Choroid plexus epithelial cell (primary cell): Measurements from ENCODE around the gene GALNT10.
A peak's percentile ranks its signal among the peaks of the same experiment; 100 is the strongest.

Source experiments
- DNase-seq: peaks from one replicate; pipeline ENCODE4 v3.0.0-alpha.2; 2010; ENCODE audit warnings: low read depth
- H3K4me3 ChIP-seq: 2 replicates; pipeline ENCODE4 v1.5.1; 2011; ENCODE audit warnings: low read depth, mild to moderate bottlenecking, control low read depth, low read length, moderate library complexity
- TF ChIP-seq, protein P1 (sequence below): conservative IDR thresholded peaks from 2 replicates; pipeline ENCODE4 v1.5.1; 2011; ENCODE audit warnings: low read depth, mild to moderate bottlenecking, control low read depth, inconsistent platforms, low read length, moderate library complexity

Gene GALNT10

DNA sequence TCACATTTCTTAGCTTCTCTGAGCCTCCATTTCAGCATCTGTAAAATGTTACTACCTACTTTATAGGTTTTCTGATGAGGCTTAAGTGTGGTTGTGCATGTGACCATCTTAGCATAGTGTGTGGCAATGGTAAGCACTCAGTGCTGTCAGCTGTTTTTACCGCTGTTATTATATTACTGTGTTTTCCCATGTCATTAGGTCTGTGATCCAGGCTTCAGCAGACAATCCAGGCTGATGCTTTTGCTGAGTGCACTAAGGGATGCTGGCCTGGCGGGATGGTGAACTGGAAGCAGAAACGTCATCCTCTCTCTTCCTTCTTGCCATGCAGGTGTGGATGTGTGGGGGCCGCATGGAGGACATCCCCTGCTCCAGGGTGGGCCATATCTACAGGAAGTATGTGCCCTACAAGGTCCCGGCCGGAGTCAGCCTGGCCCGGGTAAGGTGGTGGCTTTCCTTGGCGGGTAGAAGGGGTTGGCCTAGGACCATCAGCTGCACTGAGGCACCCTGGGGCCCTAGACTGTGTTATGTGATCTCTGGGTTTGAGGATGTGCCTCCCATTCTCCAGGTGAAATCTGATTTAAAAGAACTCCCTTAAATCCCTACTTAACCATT lies 213.3 kb downstream of the GALNT10 start:
- H3K4me3 ChIP-seq, result no peak overlapping the region
- TF ChIP-seq, protein P1, sequence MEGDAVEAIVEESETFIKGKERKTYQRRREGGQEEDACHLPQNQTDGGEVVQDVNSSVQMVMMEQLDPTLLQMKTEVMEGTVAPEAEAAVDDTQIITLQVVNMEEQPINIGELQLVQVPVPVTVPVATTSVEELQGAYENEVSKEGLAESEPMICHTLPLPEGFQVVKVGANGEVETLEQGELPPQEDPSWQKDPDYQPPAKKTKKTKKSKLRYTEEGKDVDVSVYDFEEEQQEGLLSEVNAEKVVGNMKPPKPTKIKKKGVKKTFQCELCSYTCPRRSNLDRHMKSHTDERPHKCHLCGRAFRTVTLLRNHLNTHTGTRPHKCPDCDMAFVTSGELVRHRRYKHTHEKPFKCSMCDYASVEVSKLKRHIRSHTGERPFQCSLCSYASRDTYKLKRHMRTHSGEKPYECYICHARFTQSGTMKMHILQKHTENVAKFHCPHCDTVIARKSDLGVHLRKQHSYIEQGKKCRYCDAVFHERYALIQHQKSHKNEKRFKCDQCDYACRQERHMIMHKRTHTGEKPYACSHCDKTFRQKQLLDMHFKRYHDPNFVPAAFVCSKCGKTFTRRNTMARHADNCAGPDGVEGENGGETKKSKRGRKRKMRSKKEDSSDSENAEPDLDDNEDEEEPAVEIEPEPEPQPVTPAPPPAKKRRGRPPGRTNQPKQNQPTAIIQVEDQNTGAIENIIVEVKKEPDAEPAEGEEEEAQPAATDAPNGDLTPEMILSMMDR, result no peak
- peak; percentile 33 for DNase-seq

DNA sequence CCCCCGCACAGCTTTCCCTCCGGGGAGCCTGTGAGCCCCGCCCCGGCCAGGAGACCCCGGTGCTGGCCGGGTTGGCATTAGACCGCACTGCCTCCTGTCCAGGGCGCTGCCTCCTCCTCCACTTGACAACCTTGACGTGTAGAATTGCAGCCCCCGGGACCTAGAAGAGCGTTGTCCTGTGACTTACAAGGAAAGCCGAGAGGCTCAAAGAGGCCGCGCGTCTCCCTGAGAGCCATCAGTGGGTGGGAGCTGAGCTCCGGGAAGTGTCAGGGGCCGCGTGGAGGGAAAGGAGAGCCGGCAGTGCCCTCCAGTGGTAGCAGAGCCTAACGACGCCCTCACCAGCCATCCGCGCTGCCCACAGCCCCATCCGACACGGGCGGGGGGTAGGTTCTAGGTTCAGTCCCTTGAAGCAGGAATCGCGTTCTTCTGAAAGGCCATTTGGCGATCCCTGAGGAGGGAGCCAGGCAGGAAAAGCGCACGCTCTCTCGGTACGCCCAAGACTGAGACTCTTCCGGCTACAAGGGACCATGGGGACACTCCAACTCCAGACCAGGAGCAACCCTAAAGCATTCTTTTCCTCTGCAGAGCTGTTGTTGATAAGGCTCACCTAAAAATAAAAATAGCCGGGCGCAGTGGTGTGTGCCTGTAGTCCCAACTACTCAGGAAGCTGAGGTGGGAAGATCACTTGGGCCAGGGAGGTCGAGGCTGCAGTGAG lies 214.7 kb downstream of the GALNT10 start:
- H3K4me3 ChIP-seq, result peak overlapping the region; percentile 58
- peak; percentile 82 for DNase-seq
- TF ChIP-seq, protein P1, result peak; percentile 90

DNA sequence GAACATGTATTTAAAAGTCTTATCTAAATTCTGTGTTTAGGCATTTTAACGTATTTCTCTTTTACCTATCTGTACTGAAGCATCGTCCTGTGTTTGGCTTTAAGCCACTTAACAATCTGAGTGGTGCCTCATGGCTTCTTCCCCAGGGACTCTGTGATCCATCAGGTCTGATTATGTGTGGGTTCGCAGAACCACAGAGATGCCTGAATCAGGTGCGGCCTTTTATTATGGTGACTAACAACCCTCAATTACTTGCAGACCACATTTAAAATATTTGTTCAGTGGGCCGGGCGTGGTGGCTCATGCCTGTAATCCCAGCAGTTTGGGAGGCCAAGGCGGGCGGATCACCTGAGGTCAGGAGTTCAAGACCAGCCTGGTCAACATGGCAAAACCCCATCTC lies 215.7 kb downstream of the GALNT10 start:
- DNase-seq, result no peak
- H3K4me3 ChIP-seq, result no peak overlapping the region
- TF ChIP-seq, protein P1, result no peak

DNA sequence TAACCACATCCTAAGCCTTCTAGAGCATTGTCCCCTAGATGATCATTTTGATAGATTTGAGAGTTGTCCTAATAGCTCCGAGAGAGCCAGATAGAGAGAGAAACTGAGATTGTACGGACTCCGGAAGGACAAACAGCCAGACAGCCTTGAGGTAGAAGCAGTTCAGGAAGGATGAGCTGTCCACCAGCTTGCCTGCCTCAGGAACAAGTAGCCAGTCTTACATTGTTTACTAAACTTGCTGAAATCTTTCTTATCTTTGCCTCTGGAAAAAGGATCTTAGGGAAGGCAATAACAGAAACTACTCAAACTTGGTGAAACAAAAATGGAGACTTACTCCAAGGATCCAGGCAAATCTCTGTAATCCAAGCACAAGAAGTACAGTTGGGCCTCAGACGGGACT lies 216.3 kb downstream of the GALNT10 start:
- TF ChIP-seq, protein P1, result no peak

DNA sequence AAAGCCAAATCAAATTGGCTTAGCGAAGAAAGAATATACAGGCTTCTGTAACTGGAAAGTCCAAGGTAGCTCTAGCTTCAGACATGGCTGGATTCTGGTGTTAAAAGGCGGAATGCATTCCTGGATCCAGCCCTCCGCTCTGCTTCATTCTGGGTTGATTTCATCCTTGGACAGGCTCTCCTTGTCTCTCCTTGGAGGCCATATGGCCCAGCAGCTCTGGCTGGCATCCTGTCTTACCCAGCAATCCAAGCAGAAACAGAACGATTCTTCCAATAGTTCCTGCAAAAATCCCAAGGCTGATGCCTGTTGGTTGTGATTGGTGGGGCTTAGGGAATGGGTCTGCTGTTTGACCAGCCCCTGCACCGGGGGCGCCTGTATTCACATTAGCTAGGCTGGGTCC lies 218.3 kb downstream of the GALNT10 start:
- DNase-seq, result no peak
- TF ChIP-seq, protein P1, result no peak
- no peak overlapping the region for H3K4me3 ChIP-seq

More for the DNA sequence above, 216.3 kb downstream of the GALNT10 start:
- DNase-seq, result no peak
- H3K4me3 ChIP-seq, result no peak overlapping the region

DNA sequence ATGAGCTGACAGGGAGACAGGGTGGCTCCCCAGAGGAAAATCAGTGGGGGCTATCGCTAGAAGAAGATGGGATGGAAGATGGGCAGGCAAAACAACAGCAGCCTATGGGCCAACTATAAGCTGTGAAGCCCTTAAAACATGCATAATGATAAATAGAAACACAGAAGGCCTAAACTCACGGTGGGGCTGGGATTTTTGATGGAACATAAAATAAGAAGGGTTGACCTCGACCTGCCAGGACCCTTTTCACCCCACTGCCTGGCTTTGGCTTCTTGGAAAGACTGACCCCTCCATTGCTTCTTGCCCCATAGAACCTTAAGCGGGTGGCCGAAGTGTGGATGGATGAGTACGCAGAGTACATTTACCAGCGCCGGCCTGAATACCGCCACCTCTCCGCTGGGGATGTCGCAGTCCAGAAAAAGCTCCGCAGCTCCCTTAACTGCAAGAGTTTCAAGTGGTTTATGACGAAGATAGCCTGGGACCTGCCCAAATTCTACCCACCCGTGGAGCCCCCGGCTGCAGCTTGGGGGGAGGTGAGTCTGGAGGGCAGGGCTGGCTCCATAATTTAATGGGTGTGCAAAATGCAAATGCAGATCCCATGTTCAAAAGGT lies 218.8 kb downstream of the GALNT10 start:
- H3K4me3 ChIP-seq, result no peak overlapping the region
- no peak for DNase-seq

More for the DNA sequence above, 218.8 kb downstream of the GALNT10 start:
- TF ChIP-seq, protein P1, result no peak
